Type B pancreatic cell (in vitro differentiated cells): Measurements from ENCODE around the gene PLPP3. TPM values are rescaled to one million over a fixed set of nuclear protein-coding genes. Genes with fewer than 3 reads are reported as not detected.

ENCODE experiments used
- DNase-seq: peaks from one replicate; pipeline ENCODE4 v3.0.0; 2021; ENCODE audit warnings: mixed read lengths; ENCODE audit not compliant: unreplicated experiment; ENCODE audit errors: extremely low spot score
- H3K27ac Mint-ChIP-seq: 2 replicates; pipeline ENCODE4 v1.8.0; 2021; ENCODE audit warnings: mild to moderate bottlenecking, mixed read lengths
- H3K27me3 Mint-ChIP-seq: 2 replicates; pipeline ENCODE4 v1.8.0; 2021; ENCODE audit warnings: mixed read lengths
- H3K36me3 Mint-ChIP-seq: 2 replicates; pipeline ENCODE4 v1.8.0; 2021; ENCODE audit warnings: mixed read lengths
- H3K4me1 Mint-ChIP-seq: one replicate; pipeline ENCODE4 v1.8.0; 2021; ENCODE audit warnings: mixed read lengths; ENCODE audit not compliant: unreplicated experiment
- H3K4me3 Mint-ChIP-seq: 2 replicates; pipeline ENCODE4 v1.8.0; 2021; ENCODE audit warnings: mild to moderate bottlenecking, mixed read lengths
- H3K9me3 Mint-ChIP-seq: 2 replicates; pipeline ENCODE4 v1.8.0; 2021; ENCODE audit warnings: mixed read lengths
- CTCF ChIP-seq: fragments of 200-600 bp; sonication (generic); conservative IDR thresholded peaks from 2 replicates; pipeline ENCODE4 v1.5.0; 2021; ENCODE audit warnings: antibody characterized with exemption, mild to moderate bottlenecking
- total RNA-seq: library from RNA; stranded (reverse); gene quantifications from 2 replicates; pipeline ENCODE4 v1.2.1, GENCODE V29; 2021; ENCODE audit warnings: low replicate concordance

The PLPP3 gene
- total RNA-seq, 1 donor from 2014 or later = 79.0 TPM

GRCh38 chr1:56483104-56483503 lies 96.3 kb downstream of the PLPP3 start:
- Mint-ChIP-seq H3K27me3 (peaks cover 7% of the 10 kb centered on the region), H3K27ac (no peak overlapping the region), H3K9me3 (no peaks in the 10 kb centered on the region), H3K36me3 (no peaks in the 10 kb centered on the region), H3K4me3 (no peak overlapping the region), H3K4me1 (peaks cover 6% of the 10 kb centered on the region)
- DNase-seq = no peak
- no peak for TF ChIP-seq CTCF

- Mint-ChIP-seq H3K27me3 (peaks cover 7% of the 10 kb centered on the region), H3K36me3 (no peaks in the 10 kb centered on the region), H3K4me3 (no peak overlapping the region), H3K27ac (no peak overlapping the region), H3K9me3 (no peaks in the 10 kb centered on the region), H3K4me1 (peaks cover 6% of the 10 kb centered on the region)
- DNase-seq = no peak
- no peak for TF ChIP-seq CTCF
Measured at GRCh38 chr1:56482486-56482885, 96.9 kb downstream of the PLPP3 start.

- H3K27me3 Mint-ChIP-seq = peaks cover 9% of the 10 kb centered on the region
- no peak for DNase-seq
- peaks cover 14% of the 10 kb centered on the region for H3K4me1 Mint-ChIP-seq
- no peak overlapping the region for H3K4me3 Mint-ChIP-seq
- no peaks in the 10 kb centered on the region for H3K36me3 Mint-ChIP-seq
- no peak overlapping the region for H3K27ac Mint-ChIP-seq
- no peaks in the 10 kb centered on the region for H3K9me3 Mint-ChIP-seq
- no peak for TF ChIP-seq CTCF
Measured at GRCh38 chr1:56481140-56481694, 98.1 kb downstream of the PLPP3 start.

- Mint-ChIP-seq H3K4me3 (peak overlapping the region; percentile 55), H3K27ac (no peak overlapping the region), H3K4me1 (peaks cover 14% of the 10 kb centered on the region), H3K36me3 (no peaks in the 10 kb centered on the region), H3K27me3 (peaks cover 9% of the 10 kb centered on the region), H3K9me3 (no peaks in the 10 kb centered on the region)
- DNase-seq = no peak
- no peak for TF ChIP-seq CTCF
Measured at GRCh38 chr1:56478734-56479133, 100.6 kb downstream of the PLPP3 start.

GRCh38 chr1:56477164-56478111 lies 101.9 kb downstream of the PLPP3 start:
- peak overlapping the region; percentile 87 for H3K4me3 Mint-ChIP-seq
- H3K4me1 Mint-ChIP-seq = peaks cover 8% of the 10 kb centered on the region
- DNase-seq = no peak
- H3K27ac Mint-ChIP-seq = no peak overlapping the region
- H3K27me3 Mint-ChIP-seq = peaks cover 9% of the 10 kb centered on the region
- H3K36me3 Mint-ChIP-seq = no peaks in the 10 kb centered on the region
- no peak for TF ChIP-seq CTCF
- no peaks in the 10 kb centered on the region for H3K9me3 Mint-ChIP-seq
